HG03520 (cell line): ENCODE data around the gene PRND.

Experiments used
- ATAC-seq: cut with Tn5 transposase; IDR thresholded peaks from one replicate; pipeline ENCODE4 v1.9.1; 2021; ENCODE audit warnings: mild to moderate bottlenecking, moderate library complexity; ENCODE audit not compliant: unreplicated experiment

Gene PRND

GRCh38 chr20:4775322-4776078, 53.8 kb downstream of the PRND start:
- ATAC-seq, result no peak

- ATAC-seq, result no peak
Observed at GRCh38 chr20:4776079-4776630, 54.4 kb downstream of the PRND start.
